Spleen (tissue), 11 donors: ENCODE data around the gene TREML1. TPM values are rescaled to one million over a fixed set of nuclear protein-coding genes. Genes with fewer than 3 reads are reported as not detected.

ENCODE experiments used
- DNase-seq: peaks from one replicate; pipeline ENCODE4 v3.0.0-alpha.2; 2020
- H3K27ac ChIP-seq, 8 donors: fragments of 200-600 bp; sonication (generic) in 7 of 8; 1 replicate in 4 of 8; 2 replicates in 4 of 8; pipeline versions ENCODE4 v1.5.0 to v1.8.0; 2016 to 2021; ENCODE audit warnings: inconsistent platforms in 4 of 8, mild to moderate bottlenecking in 4 of 8, moderate library complexity in 1 of 8
- H3K27me3 ChIP-seq, 7 donors: fragments of 200-600 bp; sonication (generic) in 6 of 7; replicated peaks in 1 of 7; 1 replicate in 4 of 7; 2 replicates in 3 of 7; pipeline versions ENCODE4 v1.5.0 to v1.8.0; 2016 to 2021; ENCODE audit warnings: inconsistent platforms in 3 of 7, mild to moderate bottlenecking in 1 of 7
- H3K36me3 ChIP-seq, 6 donors: fragments of 200-600 bp; sonication (generic) in 5 of 6; 1 replicate in 4 of 6; 2 replicates in 2 of 6; pipeline versions ENCODE4 v1.5.0 to v1.8.0; 2016 to 2021; ENCODE audit warnings: inconsistent platforms in 2 of 6
- H3K4me1 ChIP-seq, 6 donors: fragments of 200-600 bp; sonication (generic) in 5 of 6; 1 replicate in 3 of 6; 2 replicates in 3 of 6; pipeline versions ENCODE4 v1.5.0 to v1.8.0; 2016 to 2021; ENCODE audit warnings: inconsistent platforms in 3 of 6
- H3K4me3 ChIP-seq, 8 donors: fragments of 200-600 bp; sonication (generic) in 7 of 8; 1 replicate in 4 of 8; 2 replicates in 4 of 8; pipeline versions ENCODE4 v1.5.0 to v1.8.0; 2016 to 2021; ENCODE audit warnings: inconsistent platforms in 4 of 8, mild to moderate bottlenecking in 4 of 8, moderate library complexity in 2 of 8
- H3K9me3 ChIP-seq, 8 donors: fragments of 200-600 bp; sonication (generic) in 7 of 8; 1 replicate in 4 of 8; 2 replicates in 4 of 8; pipeline versions ENCODE4 v1.5.0 to v1.8.0; 2016 to 2021; ENCODE audit warnings: inconsistent platforms in 4 of 8
- POLR2A ChIP-seq, 3 donors: fragments of 450-650 bp; IDR thresholded peaks; one replicate each; pipeline ENCODE4 v1.5.1; 2017; ENCODE audit warnings: antibody characterized with exemption in 3 of 3, mild to moderate bottlenecking in 1 of 3
- POLR2AphosphoS5 ChIP-seq, 3 donors: sonication (generic); formaldehyde crosslinking; IDR thresholded peaks; one replicate each; pipeline ENCODE4 v1.5.1; 2017; ENCODE audit warnings: antibody characterized with exemption in 3 of 3
- WGBS, 5 donors: extraction: QIAGEN DNeasy Blood & Tissue Kit in 3 of 5; methylation state at CpG; one replicate each; pipeline versions ENCODE4 v1.1.5 to v1.1.7; 2013 to 2018; 5-methylcytosine and 5-hydroxymethylcytosine counted together
- intact Hi-C: fragments of 100-400 bp; cut with DNase I; formaldehyde crosslinking; loops from one replicate; pipeline ENCODE4 v1.15.0; 2023; ENCODE audit warnings: low total_unique reads
- polyA plus RNA-seq, 3 donors: library from polyadenylated mRNA; stranded (reverse); fragments of 200-250 nt; gene quantifications; one replicate each; pipeline ENCODE4 v1.2.1, GENCODE V29; 2013
- total RNA-seq, 7 donors: library from RNA; depleted of rRNA in 3 of 7; stranded (reverse); fragments of >200 nt in 3 of 7; fragmentation: NEBNext Ultra II Directional in 4 of 7; extraction: Animal tissue kit (Norgen Biotek cat#: 25700) in 4 of 7; gene quantifications; one replicate each; pipeline versions ENCODE4 v1.1.0 to v1.2.1, GENCODE V29; 2016 to 2021
- TF ChIP-seq, protein P1 (sequence below), 11 experiments: fragments of 200-600 bp in 7 of 11; fragments of 450-650 bp in 4 of 11; sonication (generic) in 4 of 11; IDR thresholded peaks in 8 of 11; conservative IDR thresholded peaks in 3 of 11; 1 replicate in 7 of 11; 2 replicates in 4 of 11; pipeline versions ENCODE4 v1.4.0 to v1.8.0; 2016 to 2021; ENCODE audit warnings: antibody characterized with exemption in 11 of 11, inconsistent platforms in 4 of 11, mild to moderate bottlenecking in 1 of 11
- donor health status: healthy with polysubstance abuse.
- donor health status: DM: no; HTN: no; CAD: no; lungs with moderate emphysema.
- donor health status: DM: no; HTN: no; CAD: no.
- donor health status: Bipolar disorder and iron deficiency.
- donor health status: healthy.
- donor health status: DM: no; HTN: no; CAD: no.
- donor health status: DM: yes; HTN: yes; CAD: no.

The TREML1 gene
- total and polyA plus RNA-seq, 10 donors: 1.2 to 19.2 (median 4.9) TPM

DNA sequence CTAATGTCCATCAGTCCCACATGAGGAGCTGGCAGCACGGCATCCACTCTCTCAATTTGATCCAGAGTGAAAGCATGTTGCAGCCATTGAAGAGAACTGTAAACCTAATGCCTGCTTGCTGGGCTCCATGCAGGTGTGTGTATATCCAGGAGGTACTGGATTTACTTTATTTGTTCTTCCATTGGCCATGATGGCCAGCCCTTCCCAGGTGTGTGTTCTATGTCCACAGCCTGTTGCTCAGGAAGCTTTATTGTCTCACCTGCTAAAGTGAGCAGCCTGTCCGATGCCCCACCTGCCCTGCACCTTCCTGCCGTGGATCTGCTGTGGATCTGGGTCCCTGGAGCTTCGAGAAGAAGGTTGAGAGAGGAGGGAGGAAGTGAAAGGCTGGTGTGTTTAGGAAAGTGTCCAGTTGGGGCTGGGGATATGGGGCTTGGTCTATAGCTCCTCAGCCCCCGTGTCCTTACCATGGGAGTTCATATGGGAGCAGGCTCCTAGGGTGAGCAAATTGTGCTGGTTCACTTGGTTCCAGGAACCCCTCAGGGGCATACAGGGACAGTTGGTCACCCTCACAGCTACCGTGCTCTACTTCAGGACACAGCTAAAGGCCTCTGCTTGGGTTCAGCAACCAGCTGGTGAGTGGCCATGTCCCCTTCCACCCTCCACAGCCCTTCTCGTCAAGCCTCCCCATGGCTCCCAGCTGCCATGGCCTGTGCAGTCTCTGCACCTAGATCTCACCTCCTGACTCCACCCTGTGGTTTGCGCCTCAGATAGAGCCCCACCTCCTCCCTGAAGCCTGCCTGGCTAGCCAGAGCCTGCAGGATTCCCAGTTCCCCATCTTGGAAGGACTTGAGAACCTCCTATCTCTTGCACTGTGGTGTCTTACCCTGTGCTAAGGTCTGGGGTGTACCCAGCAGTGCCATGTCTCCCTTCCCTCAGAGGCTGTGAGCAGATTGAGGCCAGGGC is 34.1 kb upstream of the TREML1 start:
- Histone ChIP-seq H3K36me3 (peaks cover 0 to 30% (median 2%) of the 10 kb centered on the region in 6 donors), H3K9me3 (peaks cover 0 to 19% (median 13%) of the 10 kb centered on the region in 8 donors), H3K27me3 (peaks cover 0 to 4% (median 0%) of the 10 kb centered on the region in 7 donors), H3K4me1 (peaks cover 0 to 64% (median 21%) of the 10 kb centered on the region in 6 donors), H3K4me3 (no peak overlapping the region), H3K27ac (peak overlapping the region in 2 of 8 donors; percentile 2 to 19)
- 85 to 95% (median 86%) methylated on average over 7 to 8 of the region's 8 CpGs for WGBS, 5 donors
- DNase-seq: no peak
- intact Hi-C loops: no loop called here
- peak in 1 of 3 donors; percentile 57 for TF ChIP-seq POLR2AphosphoS5 (IDR thresholded peaks at IDR 0.05)
- TF ChIP-seq POLR2A (IDR thresholded peaks at IDR 0.05): no peak

DNA sequence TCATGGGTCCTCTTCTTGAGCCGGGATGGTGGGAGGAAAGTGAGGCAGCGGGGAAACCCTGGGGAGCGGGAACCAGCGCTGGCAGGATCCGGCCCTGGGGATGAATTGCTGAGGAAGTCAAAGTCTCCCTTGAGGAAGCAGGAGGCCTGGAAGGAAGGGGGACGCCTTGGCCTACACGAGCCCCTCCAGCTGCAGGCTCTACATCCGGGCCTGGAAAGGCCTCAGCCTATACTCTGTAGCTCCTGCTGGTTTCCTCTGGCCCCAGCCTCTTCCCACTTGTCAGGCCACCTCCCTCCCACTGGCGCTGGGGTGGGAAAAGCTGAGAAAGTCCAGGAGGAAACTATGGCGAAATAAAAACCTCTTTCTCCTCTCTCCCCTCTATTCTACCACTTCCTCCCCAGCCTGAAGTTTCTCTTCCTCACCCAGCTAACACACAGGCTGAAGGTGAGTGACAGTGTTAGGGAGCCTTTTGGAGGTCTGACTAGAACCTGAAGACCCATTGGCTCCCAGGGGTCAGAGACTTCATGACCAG is 31.9 kb upstream of the TREML1 start:
- intact Hi-C loops: no loop called here
- Histone ChIP-seq H3K4me3 (peak overlapping the region in 1 of 8 donors; percentile 25), H3K36me3 (peaks cover 0 to 9% (median 0%) of the 10 kb centered on the region in 6 donors), H3K9me3 (peaks cover 0 to 19% (median 13%) of the 10 kb centered on the region in 8 donors), H3K27me3 (no peaks in the 10 kb centered on the region), H3K27ac (peak overlapping the region in 5 of 8 donors; percentile 5 to 75 (median 60)), H3K4me1 (peaks cover 0 to 62% (median 29%) of the 10 kb centered on the region in 6 donors)
- WGBS, 5 donors: 47 to 67% (median 48%) methylated on average over 9 to 10 of the region's 10 CpGs
- TF ChIP-seq POLR2A (IDR thresholded peaks at IDR 0.05): no peak
- no peak for TF ChIP-seq POLR2AphosphoS5 (IDR thresholded peaks at IDR 0.05)
- TF ChIP-seq, protein P1, sequence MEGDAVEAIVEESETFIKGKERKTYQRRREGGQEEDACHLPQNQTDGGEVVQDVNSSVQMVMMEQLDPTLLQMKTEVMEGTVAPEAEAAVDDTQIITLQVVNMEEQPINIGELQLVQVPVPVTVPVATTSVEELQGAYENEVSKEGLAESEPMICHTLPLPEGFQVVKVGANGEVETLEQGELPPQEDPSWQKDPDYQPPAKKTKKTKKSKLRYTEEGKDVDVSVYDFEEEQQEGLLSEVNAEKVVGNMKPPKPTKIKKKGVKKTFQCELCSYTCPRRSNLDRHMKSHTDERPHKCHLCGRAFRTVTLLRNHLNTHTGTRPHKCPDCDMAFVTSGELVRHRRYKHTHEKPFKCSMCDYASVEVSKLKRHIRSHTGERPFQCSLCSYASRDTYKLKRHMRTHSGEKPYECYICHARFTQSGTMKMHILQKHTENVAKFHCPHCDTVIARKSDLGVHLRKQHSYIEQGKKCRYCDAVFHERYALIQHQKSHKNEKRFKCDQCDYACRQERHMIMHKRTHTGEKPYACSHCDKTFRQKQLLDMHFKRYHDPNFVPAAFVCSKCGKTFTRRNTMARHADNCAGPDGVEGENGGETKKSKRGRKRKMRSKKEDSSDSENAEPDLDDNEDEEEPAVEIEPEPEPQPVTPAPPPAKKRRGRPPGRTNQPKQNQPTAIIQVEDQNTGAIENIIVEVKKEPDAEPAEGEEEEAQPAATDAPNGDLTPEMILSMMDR (IDR thresholded peaks at IDR 0.05 in 8 of 11, conservative IDR thresholded peaks at IDR 0.05 in 3 of 11): no peak
- no peak for DNase-seq

DNA sequence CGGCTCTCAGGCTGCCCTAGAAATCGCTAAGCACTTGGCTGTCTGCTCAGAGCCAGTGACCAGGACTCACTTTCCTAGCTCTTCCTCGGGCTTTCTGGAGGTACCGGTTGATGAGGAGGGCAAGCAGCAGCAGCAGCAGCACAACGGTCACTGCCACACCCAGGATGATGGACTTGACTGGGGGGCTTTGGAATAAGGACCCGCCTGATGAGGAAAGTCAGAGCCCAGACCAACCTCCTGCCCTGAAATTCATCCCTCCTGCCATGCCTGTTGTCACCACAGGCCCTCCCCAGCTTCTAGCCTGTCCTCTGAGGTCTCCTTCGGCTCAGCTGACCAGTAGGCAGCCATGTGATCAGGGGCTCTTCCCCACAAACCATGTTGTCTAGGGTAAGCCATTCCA is 30.6 kb upstream of the TREML1 start:
- WGBS, 5 donors: 78 to 95% (median 90%) methylated on average over 7 of the region's 7 CpGs
- no peaks in the 10 kb centered on the region for H3K36me3 ChIP-seq
- H3K4me3 ChIP-seq: no peak overlapping the region
- peaks cover 0 to 62% (median 29%) of the 10 kb centered on the region in 6 donors for H3K4me1 ChIP-seq
- DNase-seq: no peak
- H3K9me3 ChIP-seq: peaks cover 0 to 10% (median 6%) of the 10 kb centered on the region in 8 donors
- peak overlapping the region in 1 of 8 donors; percentile 75 for H3K27ac ChIP-seq
- TF ChIP-seq, protein P1 (IDR thresholded peaks at IDR 0.05 in 8 of 11, conservative IDR thresholded peaks at IDR 0.05 in 3 of 11): no peak
- intact Hi-C loops: no loop called here
- no peaks in the 10 kb centered on the region for H3K27me3 ChIP-seq

DNA sequence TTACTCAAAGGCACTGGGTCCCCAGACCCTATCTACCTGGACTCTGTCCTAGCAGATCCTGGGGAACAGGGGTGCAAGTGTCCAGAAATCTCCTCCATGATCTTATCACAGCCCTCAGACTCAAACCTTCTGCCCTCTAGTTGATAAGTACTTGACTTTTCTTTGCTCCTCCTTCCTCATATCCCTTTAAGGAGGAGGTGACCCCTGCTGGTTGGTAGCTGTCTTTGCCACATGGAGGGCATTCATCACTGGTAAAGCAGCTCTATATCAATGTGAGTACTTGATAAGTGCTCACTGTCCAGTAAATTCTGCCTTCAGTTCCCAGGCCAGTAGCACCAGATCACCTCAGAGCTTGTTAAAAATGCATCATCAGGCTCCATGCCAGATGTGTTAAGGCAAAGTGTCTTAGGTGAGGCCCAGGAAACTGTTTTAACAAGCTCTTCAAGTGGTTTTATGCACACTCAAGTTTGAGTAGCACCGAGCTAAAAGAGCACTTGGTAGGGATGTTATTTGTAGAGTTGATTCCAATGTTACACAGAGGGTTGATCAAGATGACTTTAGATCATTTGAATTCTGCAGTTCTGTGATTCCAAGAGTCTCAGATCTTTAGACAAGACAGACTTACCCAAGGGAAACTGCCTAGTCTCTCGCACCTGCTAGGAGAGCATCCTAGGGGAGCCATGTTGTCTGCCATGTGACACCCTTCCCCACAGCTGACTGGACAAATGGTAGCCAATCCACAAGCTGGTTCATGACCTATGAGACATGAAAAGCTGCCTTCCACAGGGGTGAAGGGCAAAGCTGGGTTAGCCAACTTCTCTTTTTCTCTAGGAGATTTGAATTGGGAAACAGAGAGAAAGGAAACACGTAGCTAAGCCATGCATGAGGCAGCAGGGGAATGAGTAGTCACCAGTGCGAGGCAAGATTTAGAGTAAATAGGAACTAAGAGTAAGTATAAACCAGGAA is 28.2 kb upstream of the TREML1 start:
- Histone ChIP-seq H3K27me3 (peaks cover 0 to 5% (median 0%) of the 10 kb centered on the region in 7 donors), H3K9me3 (no peaks in the 10 kb centered on the region), H3K4me1 (peaks cover 0 to 51% (median 29%) of the 10 kb centered on the region in 6 donors), H3K27ac (peak overlapping the region in 7 of 8 donors; percentile 74 to 94 (median 86)), H3K36me3 (no peaks in the 10 kb centered on the region), H3K4me3 (peak overlapping the region in 1 of 8 donors; percentile 55)
- 49 to 61% (median 56%) methylated on average over 4 of the region's 4 CpGs for whole genome bisulfite sequencing, 5 donors
- TF ChIP-seq POLR2AphosphoS5 (IDR thresholded peaks at IDR 0.05) (peak in 2 of 3 donors; percentile 12 to 70), POLR2A (IDR thresholded peaks at IDR 0.05) (no peak)
- TF ChIP-seq, protein P1 (IDR thresholded peaks at IDR 0.05 in 8 of 11, conservative IDR thresholded peaks at IDR 0.05 in 3 of 11): peak; percentile 32 to 73 (median 53)
- intact Hi-C loops: no loop called here
- DNase-seq: no peak
